ENCODE data around the gene EIPR1. TPM values are rescaled to one million over a fixed set of nuclear protein-coding genes. Genes with fewer than 3 reads are reported as not detected.

EIPR1 gene
- total and polyA plus RNA-seq, 2 of the 4 experiments (the other 2 are of a cell fraction) = 46.5 to 67.4 TPM

DNA sequence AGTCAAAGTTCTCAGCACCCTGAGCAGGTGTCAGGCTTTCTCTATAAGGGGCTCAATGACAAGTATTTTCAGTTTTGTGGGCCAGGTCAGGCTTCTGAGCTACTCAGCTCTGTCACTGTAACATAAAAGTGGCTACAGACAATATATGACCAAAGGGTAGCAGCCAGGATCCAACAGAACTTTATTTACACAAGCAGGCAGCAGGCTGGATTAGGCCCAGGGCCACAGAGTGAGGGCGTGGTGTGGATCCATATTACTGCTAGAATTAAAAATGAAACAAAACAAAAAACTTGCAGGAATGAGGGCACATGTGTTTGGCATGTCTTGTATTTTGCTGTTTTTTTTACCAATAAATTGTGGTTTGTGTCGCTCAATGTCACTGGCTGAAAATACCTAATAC is 143.7 kb downstream of the EIPR1 start:
- H4K20me1 ChIP-seq (ENCODE audit: insufficient read depth, low read length) = no peaks in the 10 kb centered on the region

More for the DNA sequence above, 143.7 kb downstream of the EIPR1 start:
- H3K9ac ChIP-seq (ENCODE audit: low read depth, low read length) = no peak overlapping the region
- no peaks in the 10 kb centered on the region for H3K27me3 ChIP-seq (ENCODE audit: control insufficient read depth, insufficient read depth, low read length)
- CTCF ChIA-PET = interaction anchor here (0.6 kb wide), 1 partner anchor 108 kb away, joined by 4 read pairs; no protein-coding TSS in a partner anchor
- peaks cover 2% of the 10 kb centered on the region; the same call in 1 of the 2 replicates for H3K9me1 ChIP-seq (ENCODE audit: insufficient read depth, low read length)
- H3K4me2 ChIP-seq (ENCODE audit: low read depth, low read length) = no peak overlapping the region
- no peak overlapping the region for H3K18ac ChIP-seq (ENCODE audit: low read depth, low read length)
- no peak overlapping the region for H3K4ac ChIP-seq (ENCODE audit: low read depth, low read length)
- 100% methylated on average over 1 of the region's 2 CpGs; no CpG with 5 or more reads in 1 of the 2 experiments for WGBS, 2 experiments (ENCODE audit: extremely low coverage in 2 of 2, insufficient read length in 1 of 2)
- peaks cover 2% of the 10 kb centered on the region; the same call in 1 of the 2 replicates for H3K9me3 ChIP-seq (ENCODE audit: control insufficient read depth, insufficient read depth, low read length)
- no peak overlapping the region for H3K23ac ChIP-seq (ENCODE audit: low read depth, low read length)
- no peak overlapping the region for H2AK9ac ChIP-seq (replicated peaks; ENCODE audit: low read depth, low read length, poor library complexity)
- peaks cover 0 to 3% of the 10 kb centered on the region in 2 experiments; a peak in 1 of 4 replicates for H3K79me1 ChIP-seq (ENCODE audit: low read depth in 1 of 2, low read length in 2 of 2)
- H2BK5ac ChIP-seq (ENCODE audit: low read depth, low read length, poor library complexity, severe bottlenecking) = no peak overlapping the region
- POLR2A ChIA-PET (ENCODE audit: unreplicated experiment) = no interaction called here
- TF ChIP-seq MXI1 (IDR thresholded peaks at IDR 0.05; ENCODE audit: borderline replicate concordance, low read depth, low read length) = no peak
- TF ChIP-seq CEBPB (IDR thresholded peaks at IDR 0.05; ENCODE audit: low read depth, low read length) = no peak
- TF ChIP-seq MAFK (IDR thresholded peaks at IDR 0.05; ENCODE audit: low read depth, low read length) = no peak
- TF ChIP-seq, protein P1, sequence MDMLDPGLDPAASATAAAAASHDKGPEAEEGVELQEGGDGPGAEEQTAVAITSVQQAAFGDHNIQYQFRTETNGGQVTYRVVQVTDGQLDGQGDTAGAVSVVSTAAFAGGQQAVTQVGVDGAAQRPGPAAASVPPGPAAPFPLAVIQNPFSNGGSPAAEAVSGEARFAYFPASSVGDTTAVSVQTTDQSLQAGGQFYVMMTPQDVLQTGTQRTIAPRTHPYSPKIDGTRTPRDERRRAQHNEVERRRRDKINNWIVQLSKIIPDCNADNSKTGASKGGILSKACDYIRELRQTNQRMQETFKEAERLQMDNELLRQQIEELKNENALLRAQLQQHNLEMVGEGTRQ (IDR thresholded peaks at IDR 0.05; ENCODE audit: low read depth, low read length) = no peak
- no peak for TF ChIP-seq CHD1 (IDR thresholded peaks at IDR 0.05; ENCODE audit: low read depth, low read length)
- no peak for TF ChIP-seq FOS (IDR thresholded peaks at IDR 0.05; ENCODE audit: low read depth, low read length)
- no peak for TF ChIP-seq MAZ (IDR thresholded peaks at IDR 0.05; ENCODE audit: borderline replicate concordance, low read depth, low read length)
- TF ChIP-seq RFX5 (IDR thresholded peaks at IDR 0.05; ENCODE audit: low read depth, low read length) = no peak
- TF ChIP-seq, protein P2, sequence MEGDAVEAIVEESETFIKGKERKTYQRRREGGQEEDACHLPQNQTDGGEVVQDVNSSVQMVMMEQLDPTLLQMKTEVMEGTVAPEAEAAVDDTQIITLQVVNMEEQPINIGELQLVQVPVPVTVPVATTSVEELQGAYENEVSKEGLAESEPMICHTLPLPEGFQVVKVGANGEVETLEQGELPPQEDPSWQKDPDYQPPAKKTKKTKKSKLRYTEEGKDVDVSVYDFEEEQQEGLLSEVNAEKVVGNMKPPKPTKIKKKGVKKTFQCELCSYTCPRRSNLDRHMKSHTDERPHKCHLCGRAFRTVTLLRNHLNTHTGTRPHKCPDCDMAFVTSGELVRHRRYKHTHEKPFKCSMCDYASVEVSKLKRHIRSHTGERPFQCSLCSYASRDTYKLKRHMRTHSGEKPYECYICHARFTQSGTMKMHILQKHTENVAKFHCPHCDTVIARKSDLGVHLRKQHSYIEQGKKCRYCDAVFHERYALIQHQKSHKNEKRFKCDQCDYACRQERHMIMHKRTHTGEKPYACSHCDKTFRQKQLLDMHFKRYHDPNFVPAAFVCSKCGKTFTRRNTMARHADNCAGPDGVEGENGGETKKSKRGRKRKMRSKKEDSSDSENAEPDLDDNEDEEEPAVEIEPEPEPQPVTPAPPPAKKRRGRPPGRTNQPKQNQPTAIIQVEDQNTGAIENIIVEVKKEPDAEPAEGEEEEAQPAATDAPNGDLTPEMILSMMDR (conservative IDR thresholded peaks at IDR 0.05; ENCODE audit: low read depth, low read length) = no peak
- no peak for TF ChIP-seq SMC3 (IDR thresholded peaks at IDR 0.05; ENCODE audit: low read depth, low read length)
- no peak for TF ChIP-seq RCOR1 (IDR thresholded peaks at IDR 0.05; ENCODE audit: insufficient replicate concordance, low read length)
- TF ChIP-seq RAD21 (IDR thresholded peaks at IDR 0.05; ENCODE audit: low read length) = no peak
- no peak overlapping the region for H3K27ac ChIP-seq (ENCODE audit: insufficient read depth, low read length)
- H3K14ac ChIP-seq (replicated peaks; ENCODE audit: low read depth, low read length) = no peak overlapping the region
- no peak overlapping the region for H2BK15ac ChIP-seq (ENCODE audit: low read depth, low read length)
- H3K36me3 ChIP-seq (ENCODE audit: control insufficient read depth, insufficient read depth, low read length) = no peaks in the 10 kb centered on the region
- no peak overlapping the region for H2BK20ac ChIP-seq (ENCODE audit: low read depth, low read length)
- dilution Hi-C loops (cut with HindIII; ENCODE audit: low sequenced_read_pairs, unreplicated experiment) (no loop called here), in situ Hi-C loops (cut with MboI; ENCODE audit: low sequenced_read_pairs) (no loop called here), intact Hi-C loops (cut with micrococcal nuclease) (no loop called here)
- ATAC-seq (ENCODE audit: low read depth) (no peak), DNase-seq (no peak)
- no peak overlapping the region for H4K8ac ChIP-seq (ENCODE audit: low read depth in 2 of 2, low read length in 2 of 2)
- no peak overlapping the region for H4K91ac ChIP-seq (ENCODE audit: insufficient read depth, low read depth, low read length)
- no peak overlapping the region for H2AK5ac ChIP-seq (ENCODE audit: low read depth, low read length)
- H2AFZ ChIP-seq (replicated peaks; ENCODE audit: low read length, poor library complexity) = no peak overlapping the region
- BruUV-seq (replicated peaks) = no TSS peak
- no peaks in the 10 kb centered on the region for H3K4me1 ChIP-seq (ENCODE audit: control insufficient read depth, insufficient read depth, low read length)
- no peak overlapping the region for H3K56ac ChIP-seq (ENCODE audit: extremely low read depth, insufficient read depth, low read length)
- H4K5ac ChIP-seq (ENCODE audit: low read depth, low read length) = no peak overlapping the region
- H3K4me3 ChIP-seq (ENCODE audit: insufficient read depth, low read depth, low read length) = no peak overlapping the region
- H2BK120ac ChIP-seq (ENCODE audit: low read depth, low read length) = no peak overlapping the region

All from IMR-90 (cell line).